Epithelial cell of proximal tubule (primary cell): ENCODE data around the gene CAPN15. TPM values are rescaled to one million over a fixed set of nuclear protein-coding genes. Genes with fewer than 3 reads are reported as not detected.

Experiments
- DNase-seq: peaks from one replicate; pipeline ENCODE4 v3.0.0-alpha.2; 2011; ENCODE audit warnings: low read depth
- H3K4me3 ChIP-seq: 2 replicates; pipeline ENCODE4 v1.5.1; 2011; ENCODE audit warnings: low read depth, mild to moderate bottlenecking, low read length
- total RNA-seq: library from RNA; depleted of rRNA; stranded (reverse); fragments of >200 nt; gene quantifications from 2 replicates; pipeline ENCODE4 v1.2.3, GENCODE V29; 2015
- TF ChIP-seq, protein P1 (sequence below): conservative IDR thresholded peaks from 2 replicates; pipeline ENCODE4 v1.5.1; 2012; ENCODE audit warnings: low read depth, mild to moderate bottlenecking, low read length

CAPN15 gene
- total RNA-seq, 1 donor from 2014 or later, result 54.4 TPM

DNA sequence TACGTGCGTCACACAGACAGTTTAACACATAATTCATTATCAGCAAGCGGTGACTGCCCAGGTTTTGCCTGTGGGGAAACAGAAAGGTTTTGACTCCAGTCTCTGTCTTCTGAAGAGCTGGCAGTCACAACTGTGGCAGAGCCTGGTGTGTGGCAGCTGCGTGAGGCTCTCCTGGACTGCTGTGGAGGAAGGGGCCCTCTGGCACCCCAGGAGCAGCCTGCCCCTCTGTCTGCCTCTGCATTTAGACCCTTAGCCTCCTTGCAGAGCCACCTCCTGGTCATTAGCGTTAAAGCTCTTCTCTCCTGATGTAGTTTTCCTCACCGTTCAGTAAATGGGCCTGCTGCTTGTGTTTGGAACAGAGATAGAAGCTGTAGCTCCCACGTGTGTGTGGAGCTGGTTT is 73.3 kb downstream of the CAPN15 start:
- TF ChIP-seq, protein P1, sequence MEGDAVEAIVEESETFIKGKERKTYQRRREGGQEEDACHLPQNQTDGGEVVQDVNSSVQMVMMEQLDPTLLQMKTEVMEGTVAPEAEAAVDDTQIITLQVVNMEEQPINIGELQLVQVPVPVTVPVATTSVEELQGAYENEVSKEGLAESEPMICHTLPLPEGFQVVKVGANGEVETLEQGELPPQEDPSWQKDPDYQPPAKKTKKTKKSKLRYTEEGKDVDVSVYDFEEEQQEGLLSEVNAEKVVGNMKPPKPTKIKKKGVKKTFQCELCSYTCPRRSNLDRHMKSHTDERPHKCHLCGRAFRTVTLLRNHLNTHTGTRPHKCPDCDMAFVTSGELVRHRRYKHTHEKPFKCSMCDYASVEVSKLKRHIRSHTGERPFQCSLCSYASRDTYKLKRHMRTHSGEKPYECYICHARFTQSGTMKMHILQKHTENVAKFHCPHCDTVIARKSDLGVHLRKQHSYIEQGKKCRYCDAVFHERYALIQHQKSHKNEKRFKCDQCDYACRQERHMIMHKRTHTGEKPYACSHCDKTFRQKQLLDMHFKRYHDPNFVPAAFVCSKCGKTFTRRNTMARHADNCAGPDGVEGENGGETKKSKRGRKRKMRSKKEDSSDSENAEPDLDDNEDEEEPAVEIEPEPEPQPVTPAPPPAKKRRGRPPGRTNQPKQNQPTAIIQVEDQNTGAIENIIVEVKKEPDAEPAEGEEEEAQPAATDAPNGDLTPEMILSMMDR, result peak; percentile 44
- no peak overlapping the region for H3K4me3 ChIP-seq
- no peak for DNase-seq

DNA sequence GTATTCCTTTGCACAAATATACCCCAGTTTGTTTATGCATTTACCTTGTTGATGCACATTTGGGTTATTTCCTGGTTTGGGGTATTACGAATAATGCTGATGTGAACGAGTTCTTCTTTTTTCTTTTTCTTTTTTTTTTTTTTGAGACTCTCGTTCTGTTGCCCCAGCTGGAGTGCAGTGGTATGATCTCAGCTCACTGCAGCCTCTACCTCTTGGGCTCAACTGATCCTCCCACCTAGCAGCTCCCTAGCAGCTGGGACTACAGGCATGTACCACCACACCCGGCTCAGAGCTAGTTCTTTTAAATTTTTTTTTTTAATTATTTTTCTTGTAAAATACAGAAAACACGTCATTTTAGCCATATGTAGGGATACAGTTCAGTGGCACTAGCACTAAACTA is 76.4 kb downstream of the CAPN15 start:
- H3K4me3 ChIP-seq, result no peak overlapping the region
- TF ChIP-seq, protein P1, result no peak
- no peak for DNase-seq

Other genes with a start within 250 kb of the CAPN15 start
- 0.29 TPM in 1 of 2 replicates, not detected in the other for gene ARHGDIG, start 247.1 kb upstream of the CAPN15 start, total RNA-seq
- gene PDIA2, start 244.5 kb upstream of the CAPN15 start, total RNA-seq, result not detected in 2 replicates
- gene AXIN1, start 175.0 kb upstream of the CAPN15 start, total RNA-seq, result 33.9 and 36.0 TPM in 2 replicates
- gene MRPL28, start 157.2 kb upstream of the CAPN15 start, total RNA-seq, result 188 and 253 TPM in 2 replicates
- 69.3 and 87.2 TPM in 2 replicates for gene PGAP6, start 145.7 kb upstream of the CAPN15 start, total RNA-seq
- 82.3 and 93.2 TPM in 2 replicates for gene NME4, start 130.5 kb upstream of the CAPN15 start, total RNA-seq
- gene DECR2, start 125.8 kb upstream of the CAPN15 start, total RNA-seq, result 12.9 and 20.8 TPM in 2 replicates
- gene RAB11FIP3, start 102.1 kb upstream of the CAPN15 start, total RNA-seq, result 26.6 and 29.1 TPM in 2 replicates
- gene PRR35, start 32.7 kb downstream of the CAPN15 start, total RNA-seq, result not detected in 2 replicates
- 0.35 and 0.51 TPM in 2 replicates for gene NHLRC4, start 39.3 kb downstream of the CAPN15 start, total RNA-seq
- 45.3 and 60.9 TPM in 2 replicates for gene PIGQ, start 42.3 kb downstream of the CAPN15 start, total RNA-seq
- gene RAB40C, start 62.4 kb downstream of the CAPN15 start, total RNA-seq, result 9.9 and 16.6 TPM in 2 replicates
- gene WFIKKN1, start 103.3 kb downstream of the CAPN15 start, total RNA-seq, result 0.07 TPM in 1 of 2 replicates, not detected in the other
- 206 and 224 TPM in 2 replicates for gene METTL26, start 108.6 kb downstream of the CAPN15 start, total RNA-seq
- gene MCRIP2, start 114.1 kb downstream of the CAPN15 start, total RNA-seq, result 58.2 and 70.3 TPM in 2 replicates
- 22.0 and 45.6 TPM in 2 replicates for gene WDR90, start 121.7 kb downstream of the CAPN15 start, total RNA-seq
- 73.8 and 85.8 TPM in 2 replicates for gene RHOT2, start 140.4 kb downstream of the CAPN15 start, total RNA-seq
- gene RHBDL1, start 148.0 kb downstream of the CAPN15 start, total RNA-seq, result 0.43 and 1.2 TPM in 2 replicates
- 158 and 202 TPM in 2 replicates for gene STUB1, start 152.7 kb downstream of the CAPN15 start, total RNA-seq
- gene JMJD8, start 156.6 kb downstream of the CAPN15 start, total RNA-seq, result 65.6 and 98.0 TPM in 2 replicates
- gene WDR24, start 162.7 kb downstream of the CAPN15 start, total RNA-seq, result 10.1 and 16.3 TPM in 2 replicates
- 0.07 and 0.46 TPM in 2 replicates for gene FBXL16, start 178.1 kb downstream of the CAPN15 start, total RNA-seq
- gene METRN, start 187.4 kb downstream of the CAPN15 start, total RNA-seq, result 154 and 183 TPM in 2 replicates
- gene ANTKMT, start 193.4 kb downstream of the CAPN15 start, total RNA-seq, result 86.5 and 111 TPM in 2 replicates
- 1.9 and 4.9 TPM in 2 replicates for gene CCDC78, start 198.7 kb downstream of the CAPN15 start, total RNA-seq
- 15.5 and 16.3 TPM in 2 replicates for gene HAGHL, start 199.4 kb downstream of the CAPN15 start, total RNA-seq
- gene CIAO3, start 213.3 kb downstream of the CAPN15 start, total RNA-seq, result 19.3 and 31.4 TPM in 2 replicates
- gene MSLN, start 233.0 kb downstream of the CAPN15 start, total RNA-seq, result 8.2 and 29.7 TPM in 2 replicates